Jurkat, Clone E6-1 (cell line): ENCODE measurements around the gene SEMA3G.
A peak's percentile ranks its signal among the peaks of the same experiment; 100 is the strongest.

Experiments
- DNase-seq: peaks from one replicate; pipeline ENCODE4 v3.0.0-alpha.2; 2011; ENCODE audit warnings: low read depth, low spot score
- H3K4me3 ChIP-seq: 2 replicates; pipeline ENCODE4 v1.5.1; 2011; ENCODE audit warnings: mild to moderate bottlenecking, low read length, control low read depth, moderate library complexity

The SEMA3G gene

DNA sequence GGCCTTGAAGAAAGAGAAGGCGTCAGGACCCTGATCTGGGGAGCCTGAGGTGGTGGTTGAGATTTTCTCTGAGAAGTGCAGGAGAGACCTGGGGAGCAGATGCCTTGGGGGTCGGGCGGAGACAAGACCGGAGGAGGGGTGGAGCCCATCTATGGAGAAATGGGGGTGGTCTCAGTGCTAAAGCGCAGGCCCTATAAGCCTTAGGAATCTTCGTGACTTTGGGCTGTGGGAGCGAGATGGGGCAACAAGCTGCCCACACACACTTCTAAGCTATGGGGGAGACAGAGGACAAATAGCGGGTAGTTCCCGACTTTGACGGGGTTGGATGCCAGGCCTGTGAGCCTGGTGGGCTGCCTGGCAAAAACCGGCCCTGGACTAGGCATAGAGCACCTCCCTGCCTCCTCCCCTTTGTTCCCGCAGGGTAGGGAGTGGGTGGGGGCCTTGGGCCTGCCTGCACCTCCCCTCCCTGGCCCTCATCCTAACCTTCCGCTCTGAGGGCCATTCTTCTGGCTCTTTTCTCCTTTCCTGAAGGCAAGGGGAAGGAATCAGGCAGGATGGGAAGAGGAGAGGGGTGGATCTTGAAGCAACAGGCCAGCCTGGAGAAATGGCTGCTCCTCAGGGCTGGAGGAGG lies 11.4 kb upstream of the SEMA3G start:
- peak overlapping the region; percentile 73 for H3K4me3 ChIP-seq
- peak; percentile 19 for DNase-seq

DNA sequence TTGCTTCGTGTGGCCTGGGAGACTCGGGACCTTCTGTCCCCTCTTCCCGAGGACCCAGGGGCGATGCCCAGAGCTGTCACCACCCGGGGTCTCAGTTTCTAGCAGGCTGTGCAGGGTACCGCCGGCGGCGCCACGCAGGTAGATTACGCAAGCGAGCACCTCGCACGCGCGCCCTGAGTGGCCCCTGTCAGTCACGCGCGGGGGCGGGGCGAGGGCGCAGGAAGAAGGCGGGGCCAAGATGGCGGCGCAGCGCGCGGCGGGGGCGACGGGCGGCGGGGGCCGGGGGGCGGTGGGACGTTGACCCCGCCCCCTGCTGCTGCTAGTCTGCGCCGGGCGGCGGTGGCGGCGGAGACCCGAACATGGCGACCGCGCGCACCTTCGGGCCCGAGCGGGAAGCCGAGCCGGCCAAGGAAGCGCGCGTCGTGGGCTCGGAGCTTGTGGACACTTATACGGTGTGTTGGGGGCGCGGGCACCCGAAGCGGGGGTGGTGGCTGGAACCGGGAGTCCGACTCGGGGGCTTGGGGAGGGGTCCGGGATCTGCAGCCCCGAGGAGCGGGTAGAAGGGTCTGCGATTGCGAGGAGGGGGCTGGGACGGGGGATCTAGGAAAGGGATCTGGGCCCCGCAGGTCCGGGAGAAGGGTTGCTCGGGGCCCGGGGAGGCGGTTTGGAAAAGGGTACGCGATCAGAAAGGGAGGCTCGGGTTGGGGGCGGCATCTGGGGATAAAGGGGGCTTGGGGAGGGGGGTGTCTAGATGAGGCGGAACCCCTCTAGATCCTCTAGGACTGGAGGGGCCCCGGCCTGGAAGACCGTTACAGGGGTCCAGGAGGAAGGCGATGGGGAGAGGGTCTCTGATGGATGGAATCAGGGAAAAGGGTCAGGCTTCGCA lies 10.6 kb upstream of the SEMA3G start, which contains the start of gene NISCH:
NISCH (plus strand) TSS at position 322 of the 886 bp plus-strand sequence; CDS start at position 360, 38 bp downstream.
- H3K4me3 ChIP-seq: peak within 1 kb of the TSS; percentile 73
- DNase-seq: peak; percentile 70

DNA sequence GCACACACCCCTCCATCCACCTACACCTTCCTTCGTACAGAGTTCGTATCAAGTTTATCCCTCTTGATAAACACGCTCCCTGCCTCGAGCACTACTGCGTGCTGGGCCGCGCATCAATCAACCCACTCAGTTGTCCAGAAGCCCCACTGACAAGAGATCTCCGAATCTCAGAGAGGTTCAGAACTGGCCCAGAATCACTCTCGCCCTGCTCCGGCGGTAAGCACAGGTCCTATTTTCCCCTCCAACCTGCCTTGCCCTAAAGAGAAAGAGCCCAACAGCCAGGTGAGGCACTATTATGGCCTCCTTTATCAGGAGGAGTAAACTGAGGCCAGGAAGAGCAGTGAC lies 10.0 kb upstream of the SEMA3G start:
- DNase-seq: no peak
- H3K4me3 ChIP-seq: peak overlapping the region; percentile 64

DNA sequence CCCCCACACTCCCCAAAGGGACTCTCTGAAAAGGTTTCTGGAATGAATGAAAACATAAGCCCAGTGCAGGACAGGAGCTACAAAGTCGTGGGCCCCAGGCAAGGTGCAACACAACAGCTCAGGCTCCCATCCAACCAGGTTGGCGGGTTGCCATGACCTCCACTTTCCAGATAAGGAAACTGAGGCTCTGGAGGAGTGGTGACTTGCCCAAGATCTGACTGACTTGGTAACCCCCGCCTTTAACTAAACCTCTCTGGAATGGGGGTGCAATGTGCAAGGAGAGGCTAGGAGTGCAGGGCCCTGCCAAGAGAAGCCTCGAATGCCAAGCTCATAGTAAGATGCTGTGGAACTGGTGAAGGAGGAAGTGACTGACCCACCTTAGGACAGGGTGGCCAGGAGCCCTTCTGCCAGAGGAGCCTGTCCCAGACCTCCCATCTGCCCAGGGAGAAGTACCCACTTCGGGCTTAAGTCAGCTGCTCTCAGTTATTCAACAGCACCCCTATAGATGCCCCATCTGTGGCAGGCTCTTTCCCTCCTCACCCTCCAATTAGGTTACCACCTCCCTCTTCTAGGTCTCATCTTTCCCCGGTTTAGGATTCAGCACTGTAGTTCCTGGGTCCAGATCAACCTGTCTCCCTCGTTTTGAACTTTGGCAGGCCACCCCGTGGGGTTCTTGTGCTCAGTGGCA lies 9.5 kb upstream of the SEMA3G start:
- no peak for DNase-seq
- H3K4me3 ChIP-seq: no peak overlapping the region

DNA sequence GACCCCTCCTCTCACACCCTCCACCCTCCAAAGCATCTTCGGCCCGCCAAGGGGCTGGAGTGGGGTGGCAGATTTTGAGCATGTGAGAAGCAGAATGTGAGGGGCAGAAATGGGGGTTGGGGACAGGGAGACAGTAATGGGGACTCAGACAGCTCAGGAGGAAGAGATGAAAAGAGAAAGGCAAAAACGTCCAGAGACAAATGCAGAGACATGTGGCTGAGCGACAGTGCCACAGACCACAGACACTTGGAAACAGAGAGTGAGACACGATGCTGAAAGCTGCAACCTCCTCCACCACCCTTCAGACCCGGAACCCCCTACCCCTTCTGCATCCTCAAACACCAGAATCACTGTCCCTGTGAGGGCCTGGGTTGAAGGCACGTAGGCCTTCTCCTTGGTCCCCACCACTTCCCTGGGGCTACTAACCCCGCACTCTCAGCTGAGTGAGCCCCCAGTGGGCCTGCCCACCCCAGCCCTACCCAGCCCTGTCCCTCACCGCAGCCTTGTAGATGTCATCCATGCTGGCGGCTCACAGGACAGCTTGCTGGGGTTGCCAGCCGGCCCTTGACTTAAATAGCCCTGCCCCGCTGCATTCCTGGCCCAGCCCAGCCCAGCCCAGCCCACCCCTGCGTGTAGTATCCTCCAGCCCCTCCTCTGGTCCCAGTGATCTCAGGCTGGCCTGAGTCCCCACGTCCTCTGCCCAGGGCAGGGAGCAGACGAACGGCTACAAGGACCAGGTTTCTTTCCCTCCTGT lies 8.8 kb upstream of the SEMA3G start, which contains the start of gene TNNC1:
TNNC1 (minus strand) TSS at position 546 of the 754 bp plus-strand sequence; CDS start at position 520, 26 bp downstream.
- H3K4me3 ChIP-seq: peak within 1 kb of the TSS; percentile 64
- no peak for DNase-seq

DNA sequence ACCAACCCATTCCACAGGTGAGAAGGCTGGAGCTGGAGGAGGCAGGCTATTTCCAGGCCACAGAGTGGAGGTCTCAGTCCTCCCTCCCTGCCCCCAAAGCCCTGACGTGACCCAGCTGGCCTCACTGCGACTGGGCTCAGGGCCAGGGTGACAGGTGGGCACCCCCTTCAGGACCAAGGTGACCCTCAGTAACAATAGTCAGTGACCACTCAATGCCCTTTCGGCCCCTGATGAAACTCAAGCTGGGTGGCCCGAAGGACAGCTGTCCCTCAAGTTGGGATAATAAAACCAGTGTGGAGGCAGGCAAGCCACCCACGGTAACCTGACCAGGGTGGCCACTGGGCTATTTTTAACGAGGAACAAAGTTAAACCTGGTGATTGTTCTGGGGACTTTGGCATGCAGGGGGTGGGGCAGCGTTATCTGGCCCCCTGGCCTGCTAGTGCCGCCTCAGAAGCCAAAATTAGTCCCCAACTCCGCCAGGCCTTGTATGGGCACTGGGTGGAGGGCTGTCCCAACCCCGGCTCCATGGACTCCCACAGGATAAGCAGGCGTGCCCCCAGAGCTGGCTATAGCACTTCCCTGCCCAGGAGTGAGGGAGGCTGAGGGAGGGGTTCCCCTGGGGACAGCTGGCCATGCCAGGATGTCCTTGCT lies 7.8 kb upstream of the SEMA3G start:
- DNase-seq: no peak
- no peak overlapping the region for H3K4me3 ChIP-seq

DNA sequence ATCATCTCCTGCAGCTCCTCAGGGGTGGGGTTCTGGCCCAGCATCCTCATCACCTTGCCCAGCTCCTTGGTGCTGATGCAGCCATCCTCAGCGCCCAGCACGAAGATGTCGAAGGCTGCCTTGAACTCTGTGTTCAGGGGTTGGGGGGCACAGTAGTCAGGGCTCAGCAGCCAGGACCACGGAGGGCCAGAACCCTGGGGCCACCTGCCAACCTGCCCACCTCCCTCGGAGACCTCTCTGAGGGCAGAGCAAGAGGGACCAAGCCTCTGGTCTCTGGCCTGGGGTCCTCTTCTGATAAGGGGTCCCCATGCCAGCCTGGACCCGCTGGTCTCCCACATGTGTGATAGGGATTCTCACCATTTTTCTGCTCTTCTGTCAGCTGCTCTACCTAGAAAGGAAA lies 7.2 kb upstream of the SEMA3G start:
- no peak overlapping the region for H3K4me3 ChIP-seq
- DNase-seq: no peak

DNA sequence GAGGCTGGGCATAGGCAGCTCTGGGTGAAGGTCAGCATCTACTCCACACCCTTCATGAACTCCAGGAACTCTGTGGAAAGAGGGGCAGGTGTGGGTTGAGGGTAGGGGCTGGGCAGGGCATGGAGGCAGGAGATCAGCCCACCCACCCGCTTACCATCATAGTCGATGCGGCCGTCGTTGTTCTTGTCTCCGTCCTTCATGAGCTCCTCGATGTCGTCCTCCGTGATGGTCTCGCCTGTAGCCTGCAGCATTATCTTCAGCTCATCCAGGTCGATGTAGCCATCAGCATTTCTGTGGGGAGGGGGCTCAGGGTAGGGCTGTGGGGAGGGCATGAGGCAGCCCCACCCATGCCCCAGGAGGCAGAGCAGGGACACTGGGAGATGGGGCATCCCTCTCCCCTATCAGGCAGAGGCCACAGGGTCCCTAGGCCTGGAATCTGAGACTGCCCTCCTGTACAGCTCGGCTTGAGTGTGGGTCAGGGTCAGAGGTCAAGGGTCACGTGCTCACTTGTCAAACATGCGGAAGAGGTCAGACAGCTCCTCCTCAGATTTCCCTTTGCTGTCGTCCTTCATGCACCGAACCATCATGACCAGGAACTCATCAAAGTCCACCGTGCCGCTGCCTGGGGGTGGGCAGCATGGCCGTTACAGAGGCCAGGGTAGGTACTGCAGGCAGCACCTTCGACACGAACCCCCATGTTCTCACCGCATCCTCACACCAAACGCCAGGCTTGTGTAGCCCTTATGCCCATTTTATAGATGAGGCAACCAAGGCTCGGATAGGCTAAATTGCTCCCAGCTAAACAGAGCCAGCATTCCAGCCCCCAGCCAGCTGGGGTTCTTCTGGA lies 6.6 kb upstream of the SEMA3G start:
- DNase-seq: no peak
- no peak overlapping the region for H3K4me3 ChIP-seq

DNA sequence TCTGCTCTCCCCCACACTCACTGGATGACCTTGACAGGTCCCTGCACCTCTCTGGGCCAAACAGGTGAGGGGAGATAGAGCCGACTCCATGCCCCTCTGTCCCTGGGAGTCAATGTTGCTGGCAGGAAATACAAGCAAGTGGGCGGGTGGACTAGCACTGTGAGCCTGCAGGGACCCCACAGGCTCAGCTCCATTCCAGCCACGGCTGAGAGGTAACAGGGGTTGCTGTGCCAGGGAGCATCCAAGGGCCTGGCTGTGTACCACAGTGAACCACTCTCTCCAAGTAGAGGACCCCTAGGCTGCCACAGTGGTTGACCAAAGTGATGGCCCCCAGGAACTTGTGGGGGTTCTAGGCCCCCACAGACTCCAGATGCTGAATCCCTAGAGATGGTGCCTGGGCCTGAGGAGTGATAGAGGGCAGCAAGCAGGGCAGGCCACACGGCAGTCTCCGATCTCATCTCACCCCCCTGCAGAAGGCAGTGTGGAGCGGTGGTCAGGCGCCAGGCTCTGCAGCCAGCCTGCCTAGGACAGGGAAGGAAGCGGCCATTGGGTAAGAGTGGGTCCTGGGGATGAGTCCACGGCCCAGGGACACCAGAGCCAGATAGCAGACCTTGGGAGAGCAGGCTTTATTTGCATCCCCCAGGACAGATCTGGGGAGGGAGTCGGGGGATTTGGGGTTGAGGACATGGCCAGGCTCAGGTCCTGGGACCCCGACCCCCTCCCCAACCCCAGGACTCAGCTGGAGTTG lies 5.8 kb upstream of the SEMA3G start:
- no peak for DNase-seq
- no peak overlapping the region for H3K4me3 ChIP-seq

DNA sequence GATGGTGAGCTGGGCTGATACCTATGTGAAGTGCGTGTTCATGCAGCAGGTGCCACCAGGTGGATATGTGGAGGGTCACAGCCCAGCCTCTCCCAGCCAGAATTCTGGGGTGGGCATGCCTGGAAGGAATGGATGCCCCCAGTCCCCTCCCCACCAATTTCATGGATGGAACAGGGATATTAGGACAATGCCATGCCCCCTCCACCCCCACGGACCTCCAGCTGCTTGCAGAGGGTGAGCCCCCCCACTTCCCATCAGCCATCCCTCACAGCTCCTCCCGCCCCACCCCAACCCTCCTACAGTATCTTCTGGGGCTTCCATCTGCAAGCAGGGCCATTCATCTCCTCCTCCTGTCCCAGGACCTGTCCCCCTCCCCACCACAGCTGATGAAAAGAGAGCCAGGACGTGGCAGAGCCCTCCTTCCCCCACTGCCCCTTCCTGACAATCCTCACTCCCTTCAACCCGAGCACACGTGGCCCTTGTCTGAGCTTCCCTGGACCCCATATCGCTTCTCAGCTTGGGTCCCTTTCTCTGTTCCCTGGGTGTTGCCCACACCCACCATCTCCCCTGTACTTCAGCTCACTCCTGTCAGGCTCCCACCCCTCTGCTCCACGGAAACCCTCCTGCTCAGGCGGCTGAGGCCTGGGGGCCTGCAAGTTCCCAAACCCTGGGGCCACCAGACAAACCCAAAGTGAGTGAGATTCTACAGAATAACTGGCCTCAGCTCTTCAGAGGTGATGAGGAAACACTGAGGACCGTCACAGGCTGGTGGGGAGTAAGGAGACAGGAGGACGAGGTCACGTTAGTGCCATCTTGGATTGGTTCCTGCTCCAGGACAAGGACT lies 2.8 kb upstream of the SEMA3G start:
- DNase-seq: no peak
- H3K4me3 ChIP-seq: no peak overlapping the region

DNA sequence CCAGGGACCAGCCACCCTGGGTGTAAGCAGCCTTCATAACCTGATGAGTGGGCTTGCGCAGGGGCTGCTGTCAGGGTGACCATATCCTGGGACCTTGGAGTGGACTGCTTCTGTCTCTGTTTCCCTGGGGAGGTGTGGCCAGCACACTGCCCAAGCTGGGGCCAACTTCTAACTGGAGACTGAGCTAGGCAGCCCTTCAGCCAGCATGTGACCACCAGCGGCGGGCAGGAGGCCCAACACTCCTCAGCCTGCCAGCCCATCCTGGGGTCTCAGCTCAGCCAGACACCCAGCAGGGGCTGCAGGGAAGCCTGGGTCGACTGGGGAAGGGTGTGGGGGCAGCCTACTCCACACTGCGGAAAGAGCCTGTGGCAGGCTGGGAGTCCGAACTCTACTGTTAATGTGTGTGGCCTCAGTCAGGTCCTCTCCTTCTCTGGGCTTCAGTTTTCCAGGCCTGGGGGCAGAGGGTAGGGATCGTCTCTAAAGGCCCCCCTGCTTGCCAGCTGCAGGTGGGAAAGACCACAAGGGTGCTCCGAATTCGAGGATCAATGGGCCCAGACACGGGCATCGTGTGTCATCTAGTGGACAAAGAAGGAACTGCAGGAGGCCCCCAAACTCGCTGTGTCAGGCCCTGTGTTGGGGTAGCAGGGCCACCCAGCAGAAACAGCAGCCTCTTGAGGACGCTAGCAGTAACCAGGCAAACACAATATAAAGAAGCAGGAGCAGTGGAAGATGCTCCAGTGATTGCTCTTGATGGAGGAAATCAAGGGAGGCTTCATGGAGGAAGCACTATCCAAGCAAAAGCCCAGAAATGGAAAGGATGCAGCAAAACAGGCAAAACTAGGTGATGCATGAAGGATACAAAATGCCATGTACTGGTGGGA lies 2.0 kb upstream of the SEMA3G start:
- peak; percentile 71 for DNase-seq
- H3K4me3 ChIP-seq: no peak overlapping the region

DNA sequence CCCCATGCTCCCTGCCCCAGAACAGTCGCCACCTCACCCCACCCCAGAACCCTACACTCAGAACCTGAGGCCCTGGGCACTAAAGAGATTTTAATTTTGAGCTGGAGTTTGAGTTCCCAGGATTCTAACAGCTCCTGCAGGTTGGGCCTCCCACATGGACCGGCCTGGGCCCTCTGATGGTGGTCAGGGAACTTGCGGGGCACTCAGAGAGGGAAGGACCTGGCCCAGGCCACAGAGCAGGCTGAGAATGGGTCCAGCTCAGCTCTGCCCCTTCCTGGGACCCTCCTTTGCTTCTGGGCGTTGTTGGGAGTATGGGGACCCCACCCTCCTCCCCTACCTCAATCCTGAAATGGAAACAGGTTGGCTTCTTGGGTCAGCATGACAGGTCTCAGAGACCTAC lies 1.1 kb upstream of the SEMA3G start:
- H3K4me3 ChIP-seq: no peak overlapping the region
- DNase-seq: no peak

DNA sequence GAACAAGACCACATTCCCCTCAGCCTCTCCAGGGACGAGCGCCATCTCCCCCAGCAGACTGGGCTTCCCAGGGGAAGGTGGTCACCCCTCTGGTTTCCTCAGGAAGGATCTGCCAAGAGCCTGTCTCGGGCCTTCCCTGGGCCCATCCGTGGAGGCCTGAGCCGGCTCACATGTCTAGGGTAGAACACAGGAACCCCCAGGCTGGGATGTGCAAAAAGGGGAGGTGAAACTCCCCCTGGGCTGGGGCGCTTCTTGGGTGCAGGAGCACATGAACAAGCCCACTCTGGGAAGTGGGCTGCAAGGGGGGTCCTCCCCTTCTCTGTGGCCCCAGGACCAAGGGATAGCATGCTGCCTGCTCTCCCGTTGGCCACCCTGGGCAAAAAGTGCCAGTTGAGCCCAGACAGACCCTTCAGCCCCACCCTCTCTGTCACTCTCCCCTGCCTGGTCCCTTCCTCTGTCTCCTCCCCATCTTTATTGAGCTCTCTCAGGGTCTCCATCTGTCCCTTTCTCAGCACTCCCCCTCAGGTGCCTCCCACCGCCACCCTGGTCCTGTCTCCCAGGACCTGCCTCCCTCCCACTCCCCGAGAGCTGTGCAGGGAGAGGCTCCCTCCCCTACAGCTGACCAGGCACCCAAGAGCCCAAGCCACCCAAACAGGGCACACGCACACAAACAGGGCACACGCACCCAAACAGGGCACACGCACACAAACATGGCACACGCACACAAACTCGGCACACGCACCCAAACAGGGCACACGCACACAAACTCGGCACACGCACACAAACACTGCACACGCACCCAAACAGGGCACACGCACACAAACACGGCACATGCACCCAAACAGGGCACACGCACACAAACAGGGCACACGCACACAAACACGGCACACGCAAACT lies 864 bp downstream of the SEMA3G start:
- no peak for DNase-seq
- peak overlapping the region; percentile 58 for H3K4me3 ChIP-seq

DNA sequence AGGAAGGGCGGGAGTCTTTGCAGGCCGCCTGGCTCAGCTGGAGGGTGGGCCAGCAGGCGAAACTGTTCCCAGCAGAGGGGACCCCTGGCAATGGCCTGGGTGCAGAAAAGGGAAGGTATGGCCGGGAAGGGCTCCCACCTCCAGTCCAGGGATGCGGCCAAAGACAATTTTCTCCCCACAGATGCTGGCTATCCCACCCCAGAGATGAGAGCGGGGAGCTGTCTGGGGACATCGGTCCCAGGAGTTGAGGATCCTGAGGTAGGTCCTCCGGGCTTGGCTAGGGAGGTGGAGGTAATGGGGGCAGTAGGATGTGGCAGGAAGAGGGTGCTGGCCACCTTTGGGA lies 1.7 kb downstream of the SEMA3G start:
- no peak for DNase-seq
- no peak overlapping the region for H3K4me3 ChIP-seq
